Measurements from ENCODE around the gene DAZAP2. TPM values are rescaled to one million over a fixed set of nuclear protein-coding genes. Genes with fewer than 3 reads are reported as not detected.

Gene DAZAP2
- total and polyA plus RNA-seq, 2 of the 4 experiments (the other 2 are of a cell fraction) = 62.2 to 202 TPM

GRCh38 chr12:51214895-51215294 is 23.7 kb upstream of the DAZAP2 start:
- intact Hi-C loops (cut with micrococcal nuclease) (no loop called here), dilution Hi-C loops (cut with HindIII; ENCODE audit: low sequenced_read_pairs, unreplicated experiment) (no loop called here), in situ Hi-C loops (cut with MboI; ENCODE audit: low sequenced_read_pairs) (no loop called here)
- Histone ChIP-seq H2BK15ac (ENCODE audit: low read depth, low read length) (no peak overlapping the region), H2AK5ac (ENCODE audit: low read depth, low read length) (no peak overlapping the region), H3K4me3 (ENCODE audit: insufficient read depth, low read depth, low read length) (no peak overlapping the region), H3K79me1 (ENCODE audit: low read depth in 1 of 2, low read length in 2 of 2) (peaks cover 14 to 34% of the 10 kb centered on the region in 2 experiments; a peak in 3 of 4 replicates), H3K27me3 (ENCODE audit: control insufficient read depth, insufficient read depth, low read length) (no peaks in the 10 kb centered on the region), H2BK20ac (ENCODE audit: low read depth, low read length) (no peak overlapping the region), H3K27ac (ENCODE audit: insufficient read depth, low read length) (no peak overlapping the region), H3K56ac (ENCODE audit: extremely low read depth, insufficient read depth, low read length) (no peak overlapping the region), H3K23ac (ENCODE audit: low read depth, low read length) (no peak overlapping the region), H3K18ac (ENCODE audit: low read depth, low read length) (no peak overlapping the region), H3K14ac (replicated peaks; ENCODE audit: low read depth, low read length) (no peak overlapping the region), H3K9me3 (ENCODE audit: control insufficient read depth, insufficient read depth, low read length) (no peaks in the 10 kb centered on the region), H2AFZ (replicated peaks; ENCODE audit: low read length, poor library complexity) (no peak overlapping the region), H3K4ac (ENCODE audit: low read depth, low read length) (no peak overlapping the region), H4K20me1 (ENCODE audit: insufficient read depth, low read length) (no peaks in the 10 kb centered on the region), H4K5ac (ENCODE audit: low read depth, low read length) (no peak overlapping the region), H2AK9ac (replicated peaks; ENCODE audit: low read depth, low read length, poor library complexity) (no peak overlapping the region), H3K4me1 (ENCODE audit: control insufficient read depth, insufficient read depth, low read length) (peaks cover 4% of the 10 kb centered on the region), H4K91ac (ENCODE audit: insufficient read depth, low read depth, low read length) (no peak overlapping the region), H3K9ac (ENCODE audit: low read depth, low read length) (no peak overlapping the region), H2BK5ac (ENCODE audit: low read depth, low read length, poor library complexity, severe bottlenecking) (no peak overlapping the region), H2BK120ac (ENCODE audit: low read depth, low read length) (no peak overlapping the region), H3K4me2 (ENCODE audit: low read depth, low read length) (no peak overlapping the region), H3K9me1 (ENCODE audit: insufficient read depth, low read length) (peaks cover 9% of the 10 kb centered on the region), H4K8ac (ENCODE audit: low read depth in 2 of 2, low read length in 2 of 2) (no peak overlapping the region), H3K36me3 (ENCODE audit: control insufficient read depth, insufficient read depth, low read length) (0 out of 2 replicates have a peak, but pooled peaks cover 5% of the 10 kb centered on the region)
- TF ChIP-seq MXI1 (IDR thresholded peaks at IDR 0.05; ENCODE audit: borderline replicate concordance, low read depth, low read length) = no peak
- no peak for TF ChIP-seq CTCF (conservative IDR thresholded peaks at IDR 0.05; ENCODE audit: low read depth, low read length)
- TF ChIP-seq MAFK (IDR thresholded peaks at IDR 0.05; ENCODE audit: low read depth, low read length) = no peak
- no peak for TF ChIP-seq RCOR1 (IDR thresholded peaks at IDR 0.05; ENCODE audit: insufficient replicate concordance, low read length)
- TF ChIP-seq RAD21 (IDR thresholded peaks at IDR 0.05; ENCODE audit: low read length) = no peak
- TF ChIP-seq FOS (IDR thresholded peaks at IDR 0.05; ENCODE audit: low read depth, low read length) = no peak
- no TSS peak for BruUV-seq (replicated peaks)
- ATAC-seq (ENCODE audit: low read depth) (no peak), DNase-seq (no peak)
- CTCF ChIA-PET = no interaction called here
- WGBS, 2 experiments (ENCODE audit: extremely low coverage in 2 of 2, insufficient read length in 1 of 2) = 94% methylated on average over 3 of the region's 5 CpGs; no CpG with 5 or more reads in 1 of the 2 experiments
- POLR2A ChIA-PET (ENCODE audit: unreplicated experiment) = no interaction called here
